NOMO-1 (cell line): ENCODE data around the gene STXBP3.
A peak's percentile ranks its signal among the peaks of the same experiment; 100 is the strongest.

Source experiments
- DNase-seq, 2 experiments: peaks; one replicate each; lab custom pipeline; 2025; ENCODE audit not compliant: unreplicated experiment in 2 of 2; lab: John Stamatoyannopoulos, UW

STXBP3 gene

DNA sequence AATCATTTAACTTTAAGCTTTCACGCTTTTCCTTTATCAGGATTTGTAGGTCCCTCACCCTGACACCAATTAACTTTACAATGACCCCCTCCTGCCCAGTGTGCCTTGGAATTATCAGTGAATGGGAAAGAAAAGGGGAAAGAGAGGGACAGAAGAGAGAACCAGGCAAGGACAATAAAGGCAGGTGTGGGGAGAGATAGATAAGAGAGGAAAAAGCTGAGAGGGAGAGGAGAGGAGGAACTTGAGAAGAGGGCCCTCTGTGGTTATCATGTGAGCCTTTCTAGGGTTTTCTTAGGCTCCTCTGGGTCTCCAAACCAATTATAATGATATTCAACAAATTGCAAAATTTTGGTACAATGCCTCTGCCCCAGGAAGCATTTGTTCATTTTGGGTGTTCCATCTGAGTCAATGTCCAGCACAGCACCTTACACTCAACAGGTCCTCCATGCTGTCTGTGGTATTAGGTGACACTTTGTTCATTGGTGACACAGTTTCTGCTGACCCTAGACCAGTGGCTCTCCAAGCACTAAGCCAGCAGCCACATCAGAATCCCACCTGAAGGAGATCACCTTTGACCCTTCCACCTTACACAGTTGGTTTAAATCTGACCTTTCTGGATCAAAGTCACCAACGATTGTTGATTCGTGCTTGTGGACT is 96.2 kb downstream of the STXBP3 start:
- DNase-seq = no peak

DNA sequence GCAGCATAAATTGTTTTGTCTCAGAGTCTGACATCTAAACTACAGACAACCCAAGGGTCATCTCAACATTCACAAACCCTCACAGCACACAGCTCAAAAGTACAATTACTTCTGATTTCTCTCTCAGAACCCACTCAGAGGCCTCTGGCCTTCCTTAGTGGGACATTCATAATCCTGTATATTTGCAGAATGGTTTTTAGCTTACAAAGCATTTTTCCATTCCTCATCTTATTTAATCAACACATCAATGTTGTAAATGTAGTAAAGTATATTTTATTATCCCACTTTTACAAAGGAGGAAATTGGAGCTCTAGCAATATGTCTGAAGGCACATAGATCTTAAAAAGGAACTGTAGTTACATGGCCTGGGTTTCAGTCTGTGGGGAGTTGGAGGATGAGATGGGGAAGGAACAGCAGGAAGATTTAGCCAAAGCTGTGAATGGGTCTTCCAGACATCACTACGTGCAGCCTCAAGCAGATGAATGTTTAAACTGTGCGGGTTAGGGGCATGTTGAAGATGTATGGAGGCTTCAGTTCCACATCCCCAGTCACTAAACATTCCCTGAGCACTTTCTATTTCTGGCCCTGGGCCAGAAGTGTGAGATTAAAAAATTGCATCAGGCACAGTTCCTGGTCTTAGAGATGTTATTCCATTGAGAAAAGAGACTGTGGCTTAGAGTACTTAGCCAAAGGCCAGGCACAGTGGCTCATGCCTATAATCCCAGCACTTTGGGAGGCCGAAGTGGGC is 97.1 kb downstream of the STXBP3 start:
- no peak for DNase-seq

DNA sequence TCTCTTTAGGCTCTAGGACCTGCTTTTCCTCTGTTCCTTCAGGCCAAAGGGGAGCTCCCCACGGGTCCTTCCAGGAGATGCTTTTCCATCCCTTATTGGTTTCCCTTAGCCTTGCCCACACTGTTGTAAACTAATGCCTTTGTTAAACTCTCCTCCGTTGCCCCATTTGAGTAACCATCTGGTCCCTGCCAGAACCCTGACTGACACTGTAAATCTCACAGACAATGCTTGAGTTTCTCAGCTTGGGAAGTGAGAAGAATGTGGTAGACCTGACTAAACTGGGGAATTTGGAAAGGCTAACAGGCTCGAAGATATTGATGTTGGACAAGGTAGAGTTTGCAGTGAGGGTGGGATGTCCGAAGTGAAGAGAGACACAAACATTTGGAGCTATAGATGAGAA is 99.0 kb downstream of the STXBP3 start:
- DNase-seq = no peak

DNA sequence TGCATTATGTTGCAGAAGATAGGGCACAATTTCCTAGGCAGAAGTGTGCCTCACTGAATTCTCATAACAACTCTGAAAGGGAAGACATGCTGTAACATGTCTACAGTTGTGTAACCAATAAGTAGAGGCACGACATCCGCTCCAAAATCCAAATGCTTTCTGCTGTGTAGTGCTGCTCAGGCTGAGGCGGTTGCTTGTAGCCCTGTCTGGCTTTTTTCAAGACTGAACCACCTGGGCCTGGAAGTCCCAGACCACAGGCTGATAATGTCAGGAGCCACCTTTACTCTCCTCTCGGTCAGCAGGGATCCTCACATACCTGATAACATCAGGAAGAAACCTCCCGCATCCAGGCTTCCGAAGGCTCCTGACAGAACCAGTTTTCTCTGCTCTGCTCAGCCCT is 99.5 kb downstream of the STXBP3 start:
- peak; percentile 44 to 64 for DNase-seq

DNA sequence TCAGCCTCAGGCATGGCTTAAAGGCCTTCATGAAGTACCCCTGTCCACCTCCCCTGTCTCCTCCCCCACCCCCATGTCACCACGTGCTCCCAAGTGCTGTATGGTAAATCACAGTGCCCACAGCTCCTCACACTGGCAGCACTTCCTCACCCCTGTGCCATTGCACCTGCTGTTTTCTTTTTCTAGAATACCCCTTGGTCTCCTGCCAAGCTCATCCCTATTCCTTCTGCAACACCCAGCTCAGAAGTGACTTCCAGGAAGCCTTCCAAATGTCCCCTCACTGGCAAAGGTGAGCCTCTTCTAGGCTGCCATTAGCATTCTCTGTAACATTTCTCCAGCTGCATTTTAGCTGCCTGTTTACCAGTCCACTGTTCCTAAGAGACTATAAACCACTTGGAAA is 101.0 kb downstream of the STXBP3 start:
- DNase-seq = no peak

DNA sequence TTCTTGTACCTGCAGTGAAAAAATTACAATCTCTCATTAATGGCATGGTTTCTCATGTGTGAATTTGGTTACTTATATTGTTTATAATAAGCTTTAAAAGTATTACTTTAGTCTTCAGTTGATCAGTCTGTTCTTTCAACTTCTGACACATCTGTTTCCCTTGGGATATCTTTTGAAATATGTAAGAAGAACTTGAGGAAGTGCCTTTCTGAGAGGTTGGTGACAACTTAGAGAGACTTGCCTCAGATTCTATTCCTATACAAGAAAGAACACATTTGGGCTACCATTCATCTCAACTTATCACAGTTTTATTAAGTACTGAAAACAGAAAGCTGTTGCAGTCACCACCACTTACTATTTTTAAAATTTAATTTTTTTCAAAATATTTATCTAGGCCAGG is 102.3 kb downstream of the STXBP3 start:
- peak in 1 of 2 experiments; percentile 9 for DNase-seq

DNA sequence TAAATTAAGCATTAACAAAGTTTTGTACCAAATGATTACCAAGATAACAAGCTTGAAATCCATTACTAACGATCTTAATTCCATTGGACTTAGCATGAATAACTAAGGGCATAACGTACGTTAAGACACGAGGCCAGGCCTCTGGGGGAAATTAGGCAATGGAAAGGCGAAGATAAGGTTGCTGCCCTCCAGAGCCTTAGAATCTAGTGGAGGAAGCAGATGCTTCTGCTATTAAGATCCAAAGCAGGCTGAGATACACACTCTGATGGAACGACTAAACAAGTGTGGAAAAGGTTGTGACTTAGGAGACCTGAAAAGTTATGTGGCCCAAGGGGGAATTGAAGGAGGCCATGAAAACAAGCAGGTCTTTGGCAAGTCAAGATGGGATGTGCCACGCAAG is 104.5 kb downstream of the STXBP3 start:
- DNase-seq = no peak

DNA sequence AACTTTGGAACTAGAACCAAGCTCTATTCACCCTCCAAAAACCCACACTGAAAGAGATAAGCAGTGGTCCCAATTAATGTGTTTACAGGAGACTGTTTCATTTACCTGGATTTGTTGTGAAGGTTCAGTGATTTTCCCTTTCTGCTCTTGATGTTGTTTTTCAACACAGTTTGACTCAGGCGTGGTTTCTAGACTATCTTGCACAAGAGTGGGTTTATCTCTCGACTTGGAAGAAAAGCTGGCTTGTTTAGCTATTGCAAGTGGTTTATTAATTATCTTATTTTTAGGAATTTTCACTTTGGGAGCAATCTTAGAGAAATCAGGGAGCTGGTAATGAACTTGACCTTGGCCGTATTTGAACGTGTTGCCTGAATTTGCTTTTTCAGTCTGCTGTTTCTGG is 105.1 kb downstream of the STXBP3 start:
- peak in 1 of 2 experiments; percentile 21 for DNase-seq

DNA sequence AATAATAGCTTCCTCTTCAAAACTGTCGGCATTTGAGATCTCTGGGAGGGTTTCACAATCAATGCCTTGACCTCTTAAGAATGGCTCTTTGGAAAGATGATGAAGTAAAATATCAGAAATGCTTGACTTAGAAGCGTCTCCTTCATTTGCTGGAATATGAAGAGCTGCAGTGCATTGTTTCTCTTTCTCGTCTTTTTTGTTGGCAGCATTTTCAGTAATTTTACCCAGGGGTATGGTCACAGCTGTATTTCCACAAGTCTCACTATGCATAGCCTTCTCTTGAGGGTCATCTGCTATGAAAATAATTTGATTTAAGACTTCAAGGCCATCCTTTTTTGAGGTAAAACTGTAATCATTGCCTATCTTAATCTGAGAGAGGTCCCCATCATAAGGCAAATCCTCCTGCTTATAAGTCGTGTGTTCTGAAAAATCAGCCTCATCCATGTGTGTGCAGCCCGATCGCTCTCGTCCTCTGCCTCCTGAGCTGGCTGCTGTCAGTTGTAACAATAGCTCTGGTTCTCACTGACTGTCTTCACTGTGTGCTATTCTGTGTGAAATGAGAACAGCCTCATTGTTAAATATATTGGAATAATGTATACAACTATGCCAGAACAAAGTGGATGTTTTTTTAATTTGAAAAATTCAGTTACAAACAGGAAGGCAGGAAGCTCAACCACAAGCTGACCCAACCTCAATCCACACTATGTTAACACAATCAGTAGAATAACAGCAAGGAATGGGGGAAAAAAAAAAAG is 105.9 kb downstream of the STXBP3 start:
- DNase-seq = peak; percentile 17 to 42

DNA sequence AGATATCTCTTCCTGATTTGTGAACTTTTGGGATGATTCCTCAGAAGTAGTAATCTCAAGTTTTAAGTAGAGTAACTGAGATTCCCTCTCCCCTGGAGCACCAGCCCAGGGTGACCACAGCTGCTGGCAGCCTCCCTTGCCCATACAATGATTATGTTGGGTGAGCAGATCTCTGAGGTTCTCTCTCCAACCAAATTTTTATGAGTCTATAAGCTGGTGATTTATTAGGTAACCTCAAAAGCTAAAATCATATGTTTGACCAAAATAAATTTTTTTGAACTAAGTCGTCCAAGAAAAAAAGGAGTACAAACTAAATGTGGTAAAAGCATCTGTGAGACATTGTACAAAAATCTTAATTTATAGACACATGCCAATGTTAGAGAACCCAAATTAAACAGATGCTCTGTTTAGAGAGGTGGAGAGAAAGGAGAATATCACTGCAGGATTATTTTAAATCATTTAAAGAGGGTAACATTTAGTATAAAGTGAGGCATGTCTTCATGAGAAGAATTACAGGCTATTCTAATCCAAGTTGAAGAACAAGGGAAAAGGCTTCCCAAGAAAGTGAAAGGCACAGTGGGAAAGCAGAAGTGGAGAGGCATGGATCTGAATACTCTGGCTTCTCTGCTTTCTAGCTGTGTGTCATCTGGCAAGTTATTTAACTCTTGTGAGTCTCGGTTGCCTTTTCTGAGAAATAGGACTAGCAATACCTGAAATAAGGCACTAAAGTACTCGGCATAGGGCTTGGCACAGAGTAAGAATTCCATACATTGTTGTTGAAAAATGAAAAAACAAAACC is 107.9 kb downstream of the STXBP3 start:
- no peak for DNase-seq

DNA sequence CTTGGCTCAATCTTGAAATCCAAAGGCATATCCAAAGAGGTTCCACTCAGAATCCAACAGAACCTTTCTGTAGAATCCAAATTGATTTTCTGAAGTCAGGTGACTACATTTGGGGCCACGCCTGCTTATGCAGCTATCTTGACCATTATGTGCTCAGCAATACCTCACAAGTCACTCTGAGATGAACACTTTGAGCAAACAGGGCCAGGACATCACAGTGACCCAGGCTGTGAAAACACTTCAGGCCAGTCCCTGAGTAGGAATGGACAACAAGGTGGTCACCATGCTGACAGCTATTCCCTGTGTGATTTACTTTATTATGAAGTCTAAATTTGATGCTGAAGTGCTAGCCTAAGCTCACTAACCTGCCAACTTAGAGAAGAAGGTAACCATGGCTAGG is 110.5 kb downstream of the STXBP3 start, which contains the start of gene AKNAD1:
Gene AKNAD1 (minus strand): TSS at position 101 of the 400 bp plus-strand sequence. CDS start 4,430 bp downstream, outside the sequence.
- DNase-seq = no peak

DNA sequence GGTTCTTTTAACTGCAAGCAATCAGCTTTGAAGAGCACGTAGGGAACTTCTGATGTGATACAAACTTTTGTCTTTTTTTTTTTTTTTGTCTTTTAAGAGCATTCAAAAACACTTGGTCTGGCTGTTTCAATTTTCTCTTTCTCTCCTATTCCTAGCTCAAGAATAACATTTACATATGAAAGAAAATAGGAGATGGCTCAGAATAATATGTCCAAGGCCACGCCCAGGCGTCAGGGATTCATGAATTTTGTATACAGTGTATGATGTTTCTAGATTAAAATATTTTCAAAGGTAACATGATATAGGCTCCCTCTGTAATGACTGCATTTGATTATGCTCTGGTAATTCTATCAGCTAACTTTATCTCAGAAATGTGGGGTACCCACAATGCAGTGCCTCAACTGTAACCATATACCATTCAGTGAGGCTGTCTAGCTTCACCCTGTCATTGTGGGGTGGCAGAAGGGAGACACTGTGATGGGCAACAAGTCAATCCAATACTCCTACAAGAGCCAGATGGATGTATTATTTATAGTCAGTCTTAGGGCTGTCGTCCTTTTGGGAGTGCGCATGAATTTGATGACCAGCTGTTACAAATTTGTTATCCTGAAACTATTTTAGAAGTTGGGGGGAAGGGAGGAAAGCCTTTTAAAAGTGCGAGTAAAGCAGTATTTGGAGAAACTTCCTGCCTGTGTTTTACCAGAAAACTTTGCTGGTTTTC is 111.9 kb downstream of the STXBP3 start:
- no peak for DNase-seq
